HepG2 (cell line): ENCODE results near the gene IQCB1. TPM values are rescaled to one million over a fixed set of nuclear protein-coding genes. Genes with fewer than 3 reads are reported as not detected.

ENCODE experiments used
- ATAC-seq: fragments of 200-7000 bp; cut with Tn5 transposase; 3 replicates; pipeline ENCODE4 v1.9.1; 2020; ENCODE audit warnings: mild to moderate bottlenecking, moderate library complexity
- BruUV-seq: library from RNA; stranded (reverse); fragments of 400-500 nt; replicated peaks from 2 replicates; lab custom pipeline; 2021; lab: Mats Ljungman, UMichigan
- CTCF ChIA-PET: fragments of 300-600 bp; formaldehyde crosslinking; extraction: SDS; loops from one replicate; lab custom pipeline; 2021; ENCODE audit warnings: low total read pairs, inconsistent platforms, low intra/inter-chr PET ratio; lab: Yijun Ruan, JAX
- POLR2A ChIA-PET: fragments of 350-600 bp; sonication (Branson Sonifier 250); formaldehyde crosslinking; loops from one replicate; lab custom pipeline; 2020; ENCODE audit warnings: antibody characterized with exemption, inconsistent platforms; lab: Yijun Ruan, JAX
- DNase-seq: peaks from one replicate; pipeline ENCODE4 v3.0.0-alpha.2; 2015; ENCODE audit warnings: low spot score
- FAIRE-seq: peaks from 3 replicates; lab custom pipeline; 2011; peaks lifted over from hg19 to GRCh38; lab: Jason Lieb, UNC
- H2AFZ ChIP-seq: one replicate; pipeline ENCODE4 v1.6.1; 2011; ENCODE audit warnings: low read length, inconsistent platforms
- H3K27ac ChIP-seq: fragments of 300-600 bp; 3 replicates; pipeline ENCODE4 v1.8.0; 2011; ENCODE audit warnings: mixed run types, mild to moderate bottlenecking, mixed read lengths, low read length, inconsistent platforms; ENCODE audit not compliant: insufficient read depth; ENCODE audit errors: extremely low read length
- H3K27me3 ChIP-seq, 2 experiments: fragments of 200-600 bp in 1 of 2; 2 replicates in 1 of 2; 3 replicates in 1 of 2; pipeline versions ENCODE4 v1.6.0 to v1.8.0; 2011; ENCODE audit warnings: low read length in 2 of 2, mild to moderate bottlenecking in 2 of 2, moderate library complexity in 2 of 2, inconsistent platforms in 1 of 2; ENCODE audit not compliant: insufficient read depth in 2 of 2, control insufficient read depth in 1 of 2
- H3K36me3 ChIP-seq, 2 experiments: fragments of 200-600 bp in 1 of 2; replicated peaks in 1 of 2; 2 replicates in 1 of 2; 3 replicates in 1 of 2; pipeline versions ENCODE4 v1.5.1 to v1.8.0; 2011; ENCODE audit warnings: low read length in 2 of 2, inconsistent platforms in 1 of 2; ENCODE audit not compliant: insufficient read depth in 2 of 2, control insufficient read depth in 1 of 2
- H3K4me1 ChIP-seq: 2 replicates; pipeline ENCODE4 v1.5.1; 2012; ENCODE audit warnings: low read length, inconsistent platforms; ENCODE audit not compliant: insufficient read depth
- H3K4me2 ChIP-seq: 2 replicates; pipeline ENCODE4 v1.6.0; 2011; ENCODE audit warnings: low read depth, low read length, inconsistent platforms
- H3K4me3 ChIP-seq, 3 experiments: fragments of 200-600 bp in 1 of 3; sonication (generic), shearing (Covaris generic) in 1 of 3; replicated peaks in 1 of 3; 2 replicates each; pipeline ENCODE4 v1.5.1; 2011 to 2016; ENCODE audit warnings: low read length in 3 of 3, inconsistent platforms in 2 of 3, low read depth in 2 of 3, mild to moderate bottlenecking in 2 of 3, control low read depth in 1 of 3, mixed read lengths in 1 of 3; ENCODE audit not compliant: insufficient read depth in 1 of 3
- H3K79me2 ChIP-seq: one replicate; pipeline ENCODE4 v1.6.1; 2011; ENCODE audit warnings: low read length, inconsistent platforms; ENCODE audit not compliant: insufficient read depth
- H3K9ac ChIP-seq: 2 replicates; pipeline ENCODE4 v1.6.0; 2011; ENCODE audit warnings: mild to moderate bottlenecking, low read depth, low read length, inconsistent platforms; ENCODE audit not compliant: insufficient read depth
- H3K9me3 ChIP-seq: 2 replicates; pipeline ENCODE4 v1.5.1; 2012; ENCODE audit warnings: mild to moderate bottlenecking, low read length
- H4K20me1 ChIP-seq: 2 replicates; pipeline ENCODE4 v1.6.0; 2011; ENCODE audit warnings: inconsistent platforms, mild to moderate bottlenecking, low read length, moderate library complexity; ENCODE audit not compliant: insufficient read depth
- AHR ChIP-seq: IDR thresholded peaks from 2 replicates; pipeline ENCODE4 v1.6.1; 2018; ENCODE audit warnings: missing genetic modification reagents, missing compliant biosample characterization
- ELF3 ChIP-seq: IDR thresholded peaks from 2 replicates; pipeline ENCODE4 v1.6.1; 2016; ENCODE audit warnings: missing genetic modification reagents, missing compliant biosample characterization
- FOXA3 ChIP-seq: IDR thresholded peaks from 2 replicates; pipeline ENCODE4 v1.6.1; 2016; ENCODE audit warnings: missing genetic modification reagents, missing compliant biosample characterization
- HNF4A ChIP-seq: sonication (generic); formaldehyde crosslinking; IDR thresholded peaks from 2 replicates; pipeline ENCODE4 v1.4.0; 2020; ENCODE audit warnings: missing genetic modification reagents
- NR2F6 ChIP-seq, 2 experiments: IDR thresholded peaks; 2 replicates each; pipeline ENCODE4 v1.6.1; 2016; ENCODE audit warnings: antibody characterized with exemption in 1 of 2, mild to moderate bottlenecking in 1 of 2
- PHF21A ChIP-seq: sonication (generic); formaldehyde crosslinking; IDR thresholded peaks from 2 replicates; pipeline ENCODE4 v1.5.0; 2020; ENCODE audit warnings: mild to moderate bottlenecking, missing genetic modification reagents
- PHF8 ChIP-seq: sonication (generic); formaldehyde crosslinking; IDR thresholded peaks from 2 replicates; pipeline ENCODE4 v1.5.0; 2020; ENCODE audit warnings: missing genetic modification reagents
- ZNF256 ChIP-seq: sonication (generic); formaldehyde crosslinking; conservative IDR thresholded peaks from 2 replicates; pipeline ENCODE4 v1.4.0; 2020; ENCODE audit warnings: missing genetic modification reagents
- ZNF441 ChIP-seq: sonication (generic); formaldehyde crosslinking; IDR thresholded peaks from 2 replicates; pipeline ENCODE4 v1.7.0; 2021; ENCODE audit warnings: missing genetic modification reagents, borderline replicate concordance
- ZNF609 ChIP-seq: sonication (generic); formaldehyde crosslinking; IDR thresholded peaks from 2 replicates; pipeline ENCODE4 v1.4.0; 2020; ENCODE audit warnings: mild to moderate bottlenecking, missing genetic modification reagents, borderline replicate concordance
- ZNF687 ChIP-seq: sonication (generic); formaldehyde crosslinking; IDR thresholded peaks from 2 replicates; pipeline ENCODE4 v1.5.1; 2020; ENCODE audit warnings: mild to moderate bottlenecking, missing genetic modification reagents, moderate library complexity
- WGBS: methylation state at CpG from one replicate; pipeline ENCODE4 v1.1.6; 2017; ENCODE audit warnings: low lambda C conversion rate; 5-methylcytosine and 5-hydroxymethylcytosine counted together
- in situ Hi-C: cut with HindIII; loops from 2 replicates; pipeline ENCODE4 v1.10.0; 2017; ENCODE audit warnings: low pct_unique_long_range_greater_than_20kb; ENCODE audit not compliant: extremely low pct_ligation_motif_present
- intact Hi-C: fragments of 100-400 bp; cut with micrococcal nuclease; formaldehyde crosslinking; loops from one replicate; pipeline ENCODE4 v1.10.0; 2022; ENCODE audit not compliant: unreplicated experiment
- polyA plus RNA-seq, 8 experiments: library from polyadenylated mRNA; depleted of rRNA in 3 of 8; stranded (reverse) in 7 of 8; unstranded in 1 of 8; fragments of >200 nt; fragmentation: Illumina TruSeq in 4 of 8; extraction: Trizol in 4 of 8; gene quantifications; 2 replicates each; pipeline versions ENCODE4 v1.2.1 to v1.2.3, GENCODE V29; 2011 to 2016; ENCODE audit warnings: low read depth in 4 of 8, missing spikeins in 1 of 8, mixed read lengths in 1 of 8; ENCODE audit not compliant: insufficient read depth in 1 of 8
- total RNA-seq, 5 experiments: library from RNA; depleted of rRNA; stranded (reverse); fragments of >200 nt; fragmentation: Illumina TruSeq; extraction: Trizol; gene quantifications; 2 replicates each; pipeline ENCODE4 v1.2.3, GENCODE V29; 2016; ENCODE audit warnings: low read depth in 1 of 5

The IQCB1 gene
- total and polyA plus RNA-seq, 2 of the 13 experiments (the other 11 are each of a cell fraction or from before 2014, with no cell fraction given), result 18.0 to 41.4 TPM

GRCh38 chr3:121749276-121750086 lies 85.4 kb downstream of the IQCB1 start, which contains the start of gene GOLGB1 (continued):
- TF ChIP-seq ZNF687 (peak; percentile 86), NR2F6 (IDR thresholded peaks at IDR 0.05) (no peak), NR2F6 (CRISPR knock-in tag; IDR thresholded peaks at IDR 0.05) (peak; percentile 50; the same call in 1 of the 2 replicates), AHR (CRISPR knock-in tag) (0 out of 2 replicates have a peak, but pooled peaks have one; percentile 37)
- TF ChIP-seq, all 625 proteins: peak for 285

- peak overlapping the region; percentile 90 to 97 (median 90) for H3K4me3 ChIP-seq
- H3K9ac ChIP-seq, result peak overlapping the region; percentile 99
- peak; percentile 82 for ATAC-seq
- in situ Hi-C loops (no loop called here), intact Hi-C loops (loop anchor here (2.0 to 10.0 kb wide), 2 partner anchors 86 to 204 kb away; partner anchors contain the start of genes EAF2, IQCB1 and POLQ)
- WGBS, result under 1% methylated on average over 17 of the region's 17 CpGs
- peak overlapping the region; percentile 98 for H3K27ac ChIP-seq
- no TSS peak for BruUV-seq
- POLR2A ChIA-PET, result interaction anchor here (0.9 to 1.0 kb wide), 2 partner anchors 24 to 86 kb away, joined by 3 to 4 read pairs; partner anchors contain the start of genes EAF2 and IQCB1
- H3K9me3 ChIP-seq, result no peaks in the 10 kb centered on the region
- H4K20me1 ChIP-seq, result peaks cover 28% of the 10 kb centered on the region
- H2AFZ ChIP-seq, result no peak overlapping the region
- H3K79me2 ChIP-seq, result peaks cover 52% of the 10 kb centered on the region
- FAIRE-seq, result no peak
- H3K36me3 ChIP-seq, result 0 out of 5 replicates have a peak, but pooled peaks cover 0 to 2% of the 10 kb centered on the region in 2 experiments
- CTCF ChIA-PET, result no interaction called here
- H3K4me1 ChIP-seq, result peaks cover 15% of the 10 kb centered on the region
- H3K27me3 ChIP-seq, result no peaks in the 10 kb centered on the region; a peak in 1 of 5 replicates
- H3K4me2 ChIP-seq, result peak overlapping the region; percentile 73
- DNase-seq, result peak; percentile 74
- TF ChIP-seq ZNF441 (CRISPR knock-in tag) (no peak), ZNF256 (CRISPR knock-in tag) (0 out of 2 replicates have a peak, but pooled peaks have one; percentile 10), ELF3 (CRISPR knock-in tag) (0 out of 2 replicates have a peak, but pooled peaks have one; percentile 19), PHF8 (CRISPR knock-in tag) (no peak), FOXA3 (CRISPR knock-in tag) (peak; percentile 50), PHF21A (CRISPR knock-in tag) (0 out of 2 replicates have a peak, but pooled peaks have one; percentile 59), ZNF609 (peak; percentile 13; the same call in 1 of the 2 replicates), AHR (CRISPR knock-in tag) (no peak), HNF4A (CRISPR knock-in tag) (peak; percentile 56)
Observed at GRCh38 chr3:121748680-121749275, 86.1 kb downstream of the IQCB1 start.
